SK-N-SH (cell line): ENCODE data around the gene NOC2L. TPM values are rescaled to one million over a fixed set of nuclear protein-coding genes. Genes with fewer than 3 reads are reported as not detected.
"Not testable (repeated sequence)": the region's sequence is repeated elsewhere in the genome, so short reads cannot be mapped to it uniquely, and the experiment has no call there.

Experiments used
- CTCF ChIA-PET: fragments of 300-600, 350-600 bp; formaldehyde crosslinking; extraction: SDS; loops from one replicate; lab custom pipeline; 2021; lab: Yijun Ruan, JAX
- POLR2A ChIA-PET: fragments of 350-600 bp; sonication (Branson Sonifier 250); formaldehyde crosslinking; extraction: SDS; loops from one replicate; lab custom pipeline; 2020; ENCODE audit warnings: antibody characterized with exemption, inconsistent platforms; lab: Yijun Ruan, JAX
- DNase-seq: peaks from one replicate; pipeline ENCODE4 v3.0.0; 2012
- H2AFZ ChIP-seq: fragments of 200-600 bp; sonication (generic); 2 replicates; pipeline ENCODE4 v1.8.1; 2016; ENCODE audit warnings: antibody characterized with exemption, mild to moderate bottlenecking, low read depth
- H3F3A ChIP-seq: fragments of 200-600 bp; sonication (generic); replicated peaks from 2 replicates; pipeline ENCODE3; 2016; ENCODE audit warnings: antibody characterized with exemption, mild to moderate bottlenecking; ENCODE audit not compliant: insufficient read depth
- H3K27ac ChIP-seq, 2 experiments: fragments of 200-500 bp in 1 of 2; fragments of 200-600 bp in 1 of 2; sonication (Bioruptor generic) in 1 of 2; sonication (generic), shearing (Covaris generic) in 1 of 2; 2 replicates each; pipeline versions ENCODE4 v1.5.1 to v1.6.1; 2014 to 2016; ENCODE audit warnings: low read depth in 2 of 2, inconsistent platforms in 1 of 2, low read length in 1 of 2, mild to moderate bottlenecking in 1 of 2, mixed read lengths in 1 of 2
- H3K27me3 ChIP-seq: fragments of 200-600 bp; sonication (generic), shearing (Covaris generic); 2 replicates; pipeline ENCODE4 v1.6.1; 2016; ENCODE audit warnings: mixed run types; ENCODE audit not compliant: insufficient read depth
- H3K36me3 ChIP-seq, 2 experiments: fragments of 200-500 bp in 1 of 2; fragments of 200-600 bp in 1 of 2; sonication (Bioruptor generic) in 1 of 2; sonication (generic) in 1 of 2; replicated peaks in 1 of 2; 2 replicates each; pipeline versions ENCODE3 to v1.5.1; 2014 to 2016; ENCODE audit warnings: low read length in 1 of 2, mild to moderate bottlenecking in 1 of 2; ENCODE audit not compliant: insufficient read depth in 2 of 2, control insufficient read depth in 1 of 2
- H3K4me1 ChIP-seq, 2 experiments: fragments of 200-500 bp in 1 of 2; fragments of 200-600 bp in 1 of 2; sonication (Bioruptor generic) in 1 of 2; sonication (generic), shearing (Covaris generic) in 1 of 2; 2 replicates each; pipeline versions ENCODE4 v1.5.1 to v1.6.1; 2014 to 2016; ENCODE audit warnings: low read depth in 1 of 2, low read length in 1 of 2, mixed run types in 1 of 2; ENCODE audit not compliant: insufficient read depth in 2 of 2, control insufficient read depth in 1 of 2
- H3K4me2 ChIP-seq: fragments of 200-600 bp; sonication (generic), shearing (Covaris generic); 2 replicates; pipeline ENCODE4 v1.6.1; 2017; ENCODE audit warnings: mixed run types
- H3K4me3 ChIP-seq, 2 experiments: fragments of 200-500 bp in 1 of 2; fragments of 200-600 bp in 1 of 2; sonication (Bioruptor generic) in 1 of 2; sonication (generic), shearing (Covaris generic) in 1 of 2; 2 replicates each; pipeline versions ENCODE4 v1.5.1 to v1.8.1; 2014 to 2016; ENCODE audit warnings: low read depth in 2 of 2, inconsistent platforms in 1 of 2, low read length in 1 of 2, mild to moderate bottlenecking in 1 of 2, mixed read lengths in 1 of 2, moderate library complexity in 1 of 2
- H3K79me2 ChIP-seq: fragments of 200-600 bp; sonication (generic); 2 replicates; pipeline ENCODE4 v1.8.1; 2017; ENCODE audit warnings: mild to moderate bottlenecking; ENCODE audit not compliant: insufficient read depth
- H3K9ac ChIP-seq: fragments of 200-600 bp; sonication (generic); 2 replicates; pipeline ENCODE4 v1.6.1; 2017; ENCODE audit warnings: mixed run types
- H3K9me2 ChIP-seq: fragments of 200-600 bp; sonication (generic); 2 replicates; pipeline ENCODE4 v1.6.1; 2017; ENCODE audit warnings: mixed run types
- H3K9me3 ChIP-seq: fragments of 200-600 bp; sonication (generic); 2 replicates; pipeline ENCODE4 v1.6.1; 2017; ENCODE audit warnings: mixed run types, mild to moderate bottlenecking, moderate library complexity
- H4K20me1 ChIP-seq: fragments of 200-600 bp; sonication (generic); 2 replicates; pipeline ENCODE4 v1.6.1; 2017; ENCODE audit warnings: mild to moderate bottlenecking, mixed run types; ENCODE audit not compliant: insufficient read depth
- ELF1 ChIP-seq: IDR thresholded peaks from 2 replicates; pipeline ENCODE4 v1.4.0; 2012
- EP300 ChIP-seq, 2 experiments: IDR thresholded peaks; 2 replicates each; pipeline versions ENCODE4 v1.4.0 to v1.6.1; 2012; ENCODE audit warnings: borderline replicate concordance in 1 of 2, low read depth in 1 of 2, low read length in 1 of 2
- FOSL2 ChIP-seq: IDR thresholded peaks from 2 replicates; pipeline ENCODE4 v1.4.0; 2012; ENCODE audit warnings: low read depth, mild to moderate bottlenecking, moderate library complexity, borderline replicate concordance
- FOXJ3 ChIP-seq: sonication (generic); formaldehyde crosslinking; IDR thresholded peaks from 2 replicates; pipeline ENCODE4 v1.5.1; 2020; ENCODE audit warnings: mild to moderate bottlenecking, missing genetic modification reagents
- GATA2 ChIP-seq: sonication (generic); formaldehyde crosslinking; IDR thresholded peaks from 2 replicates; pipeline ENCODE4 v1.5.0; 2020; ENCODE audit warnings: mild to moderate bottlenecking, missing genetic modification reagents
- SMC3 ChIP-seq: IDR thresholded peaks from 2 replicates; pipeline ENCODE4 v1.6.1; 2012; ENCODE audit warnings: low read depth, low read length, improper control_type of control experiment
- TCF12 ChIP-seq: IDR thresholded peaks from 2 replicates; pipeline ENCODE4 v1.4.0; 2012
- TEAD4 ChIP-seq: IDR thresholded peaks from 2 replicates; pipeline ENCODE4 v1.4.0; 2012; ENCODE audit warnings: mild to moderate bottlenecking, borderline replicate concordance; ENCODE audit not compliant: insufficient read depth
- YY1 ChIP-seq: IDR thresholded peaks from 2 replicates; pipeline ENCODE4 v1.4.0; 2012; ENCODE audit warnings: low read depth, mild to moderate bottlenecking
- WGBS: methylation state at CpG from one replicate; pipeline ENCODE4 v1.1.6; 2017; ENCODE audit warnings: low lambda C conversion rate; 5-methylcytosine and 5-hydroxymethylcytosine counted together
- polyA plus RNA-seq, 3 experiments: library from polyadenylated mRNA; depleted of rRNA; stranded (reverse); fragments of >200 nt; gene quantifications; 2 replicates each; pipeline ENCODE4 v1.2.3, GENCODE V29; 2012
- TF ChIP-seq, protein P1 (sequence below): fragments of 150-350 bp; IDR thresholded peaks from 2 replicates; pipeline ENCODE4 v1.6.1; 2017; ENCODE audit warnings: antibody characterized with exemption, low read length, low read depth, borderline replicate concordance
- TF ChIP-seq, protein P2 (sequence below): fragments of 200-600 bp; sonication (generic); IDR thresholded peaks from 2 replicates; pipeline ENCODE4 v1.6.1; 2017; ENCODE audit warnings: antibody characterized with exemption, mild to moderate bottlenecking, moderate library complexity
- TF ChIP-seq, protein P3 (sequence below): IDR thresholded peaks from 2 replicates; pipeline ENCODE4 v1.4.0; 2012; ENCODE audit warnings: low read depth, borderline replicate concordance
- TF ChIP-seq, protein P4 (sequence below): IDR thresholded peaks from 2 replicates; pipeline ENCODE4 v1.4.0; 2012; ENCODE audit warnings: low read depth
- TF ChIP-seq, protein P5 (sequence below): fragments of 150-350 bp; IDR thresholded peaks from 2 replicates; pipeline ENCODE4 v1.6.1; 2016; ENCODE audit warnings: mild to moderate bottlenecking, low read depth, low read length
- TF ChIP-seq, protein P6 (sequence below): IDR thresholded peaks from 2 replicates; pipeline ENCODE4; 2012

The NOC2L gene
- polyA plus RNA-seq, 1 of the 3 experiments (the other 2 are of a cell fraction) = 124 TPM

DNA sequence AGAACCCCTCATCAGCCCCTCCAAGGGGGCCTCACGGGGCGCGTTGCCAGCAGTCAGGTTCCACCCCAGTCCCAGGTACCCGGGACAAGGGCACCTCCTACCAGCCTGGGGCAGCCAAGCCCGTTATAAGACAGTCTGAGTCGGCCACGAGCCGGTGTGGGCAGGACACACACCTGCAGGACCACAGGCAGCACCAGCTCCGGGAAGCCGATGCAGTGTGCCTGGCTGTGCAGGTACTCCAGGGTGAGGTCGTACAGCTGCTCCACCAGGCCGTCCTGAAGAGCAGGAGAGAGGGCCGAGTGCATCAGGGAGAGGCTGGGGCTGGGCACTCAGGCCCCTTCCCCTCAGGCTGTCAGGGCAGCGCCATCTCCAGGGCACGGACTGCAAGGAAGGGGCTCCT is 11.1 kb downstream of the NOC2L start:
- H3K9ac ChIP-seq = no peak overlapping the region
- no peak overlapping the region for H3K4me3 ChIP-seq
- peaks cover 0 to 80% of the 10 kb centered on the region in 2 experiments for H3K36me3 ChIP-seq
- TF ChIP-seq, protein P1, sequence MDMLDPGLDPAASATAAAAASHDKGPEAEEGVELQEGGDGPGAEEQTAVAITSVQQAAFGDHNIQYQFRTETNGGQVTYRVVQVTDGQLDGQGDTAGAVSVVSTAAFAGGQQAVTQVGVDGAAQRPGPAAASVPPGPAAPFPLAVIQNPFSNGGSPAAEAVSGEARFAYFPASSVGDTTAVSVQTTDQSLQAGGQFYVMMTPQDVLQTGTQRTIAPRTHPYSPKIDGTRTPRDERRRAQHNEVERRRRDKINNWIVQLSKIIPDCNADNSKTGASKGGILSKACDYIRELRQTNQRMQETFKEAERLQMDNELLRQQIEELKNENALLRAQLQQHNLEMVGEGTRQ = no peak
- TF ChIP-seq, protein P2, sequence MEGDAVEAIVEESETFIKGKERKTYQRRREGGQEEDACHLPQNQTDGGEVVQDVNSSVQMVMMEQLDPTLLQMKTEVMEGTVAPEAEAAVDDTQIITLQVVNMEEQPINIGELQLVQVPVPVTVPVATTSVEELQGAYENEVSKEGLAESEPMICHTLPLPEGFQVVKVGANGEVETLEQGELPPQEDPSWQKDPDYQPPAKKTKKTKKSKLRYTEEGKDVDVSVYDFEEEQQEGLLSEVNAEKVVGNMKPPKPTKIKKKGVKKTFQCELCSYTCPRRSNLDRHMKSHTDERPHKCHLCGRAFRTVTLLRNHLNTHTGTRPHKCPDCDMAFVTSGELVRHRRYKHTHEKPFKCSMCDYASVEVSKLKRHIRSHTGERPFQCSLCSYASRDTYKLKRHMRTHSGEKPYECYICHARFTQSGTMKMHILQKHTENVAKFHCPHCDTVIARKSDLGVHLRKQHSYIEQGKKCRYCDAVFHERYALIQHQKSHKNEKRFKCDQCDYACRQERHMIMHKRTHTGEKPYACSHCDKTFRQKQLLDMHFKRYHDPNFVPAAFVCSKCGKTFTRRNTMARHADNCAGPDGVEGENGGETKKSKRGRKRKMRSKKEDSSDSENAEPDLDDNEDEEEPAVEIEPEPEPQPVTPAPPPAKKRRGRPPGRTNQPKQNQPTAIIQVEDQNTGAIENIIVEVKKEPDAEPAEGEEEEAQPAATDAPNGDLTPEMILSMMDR = no peak
- TF ChIP-seq FOXJ3 = no peak
- TF ChIP-seq EP300 (IDR thresholded peaks at IDR 0.05; ENCODE audit: borderline replicate concordance in 1 of 2, low read depth in 1 of 2, low read length in 1 of 2) = no peak
- no peak for TF ChIP-seq ELF1
- TF ChIP-seq, protein P3, sequence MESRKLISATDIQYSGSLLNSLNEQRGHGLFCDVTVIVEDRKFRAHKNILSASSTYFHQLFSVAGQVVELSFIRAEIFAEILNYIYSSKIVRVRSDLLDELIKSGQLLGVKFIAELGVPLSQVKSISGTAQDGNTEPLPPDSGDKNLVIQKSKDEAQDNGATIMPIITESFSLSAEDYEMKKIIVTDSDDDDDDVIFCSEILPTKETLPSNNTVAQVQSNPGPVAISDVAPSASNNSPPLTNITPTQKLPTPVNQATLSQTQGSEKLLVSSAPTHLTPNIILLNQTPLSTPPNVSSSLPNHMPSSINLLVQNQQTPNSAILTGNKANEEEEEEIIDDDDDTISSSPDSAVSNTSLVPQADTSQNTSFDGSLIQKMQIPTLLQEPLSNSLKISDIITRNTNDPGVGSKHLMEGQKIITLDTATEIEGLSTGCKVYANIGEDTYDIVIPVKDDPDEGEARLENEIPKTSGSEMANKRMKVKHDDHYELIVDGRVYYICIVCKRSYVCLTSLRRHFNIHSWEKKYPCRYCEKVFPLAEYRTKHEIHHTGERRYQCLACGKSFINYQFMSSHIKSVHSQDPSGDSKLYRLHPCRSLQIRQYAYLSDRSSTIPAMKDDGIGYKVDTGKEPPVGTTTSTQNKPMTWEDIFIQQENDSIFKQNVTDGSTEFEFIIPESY = no peak
- no peak for TF ChIP-seq GATA2 (CRISPR knock-in tag)
- no peak for TF ChIP-seq SMC3
- no peak for TF ChIP-seq YY1
- no peak for TF ChIP-seq TEAD4
- no peak for TF ChIP-seq TCF12
- TF ChIP-seq, protein P4, sequence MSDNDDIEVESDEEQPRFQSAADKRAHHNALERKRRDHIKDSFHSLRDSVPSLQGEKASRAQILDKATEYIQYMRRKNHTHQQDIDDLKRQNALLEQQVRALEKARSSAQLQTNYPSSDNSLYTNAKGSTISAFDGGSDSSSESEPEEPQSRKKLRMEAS = no peak
- TF ChIP-seq, protein P5, sequence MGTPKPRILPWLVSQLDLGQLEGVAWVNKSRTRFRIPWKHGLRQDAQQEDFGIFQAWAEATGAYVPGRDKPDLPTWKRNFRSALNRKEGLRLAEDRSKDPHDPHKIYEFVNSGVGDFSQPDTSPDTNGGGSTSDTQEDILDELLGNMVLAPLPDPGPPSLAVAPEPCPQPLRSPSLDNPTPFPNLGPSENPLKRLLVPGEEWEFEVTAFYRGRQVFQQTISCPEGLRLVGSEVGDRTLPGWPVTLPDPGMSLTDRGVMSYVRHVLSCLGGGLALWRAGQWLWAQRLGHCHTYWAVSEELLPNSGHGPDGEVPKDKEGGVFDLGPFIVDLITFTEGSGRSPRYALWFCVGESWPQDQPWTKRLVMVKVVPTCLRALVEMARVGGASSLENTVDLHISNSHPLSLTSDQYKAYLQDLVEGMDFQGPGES = no peak
- no peak for TF ChIP-seq FOSL2
- TF ChIP-seq, protein P6, sequence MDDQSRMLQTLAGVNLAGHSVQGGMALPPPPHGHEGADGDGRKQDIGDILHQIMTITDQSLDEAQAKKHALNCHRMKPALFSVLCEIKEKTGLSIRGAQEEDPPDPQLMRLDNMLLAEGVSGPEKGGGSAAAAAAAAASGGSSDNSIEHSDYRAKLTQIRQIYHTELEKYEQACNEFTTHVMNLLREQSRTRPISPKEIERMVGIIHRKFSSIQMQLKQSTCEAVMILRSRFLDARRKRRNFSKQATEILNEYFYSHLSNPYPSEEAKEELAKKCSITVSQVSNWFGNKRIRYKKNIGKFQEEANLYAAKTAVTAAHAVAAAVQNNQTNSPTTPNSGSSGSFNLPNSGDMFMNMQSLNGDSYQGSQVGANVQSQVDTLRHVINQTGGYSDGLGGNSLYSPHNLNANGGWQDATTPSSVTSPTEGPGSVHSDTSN = no peak
- WGBS = no CpG with 5 or more reads among the region's 15 CpGs
- DNase-seq = no peak
- no peak overlapping the region for H2AFZ ChIP-seq
- no peaks in the 10 kb centered on the region for H3K9me2 ChIP-seq
- peaks cover 0 to 27% of the 10 kb centered on the region in 2 experiments; a peak in 1 of 4 replicates for H3K4me1 ChIP-seq
- H3F3A ChIP-seq = peaks cover 15% of the 10 kb centered on the region
- no peaks in the 10 kb centered on the region for H3K27me3 ChIP-seq
- H3K79me2 ChIP-seq = no peaks in the 10 kb centered on the region
- H4K20me1 ChIP-seq = 0 out of 2 replicates have a peak, but pooled peaks cover 11% of the 10 kb centered on the region
- no peaks in the 10 kb centered on the region for H3K9me3 ChIP-seq
- ChIA-PET CTCF (interaction anchor here (1.0 kb wide), 1 partner anchor 9 kb away, joined by 3 read pairs; no protein-coding TSS in a partner anchor), POLR2A (no interaction called here)
- no peak overlapping the region for H3K4me2 ChIP-seq
- no peak overlapping the region for H3K27ac ChIP-seq

DNA sequence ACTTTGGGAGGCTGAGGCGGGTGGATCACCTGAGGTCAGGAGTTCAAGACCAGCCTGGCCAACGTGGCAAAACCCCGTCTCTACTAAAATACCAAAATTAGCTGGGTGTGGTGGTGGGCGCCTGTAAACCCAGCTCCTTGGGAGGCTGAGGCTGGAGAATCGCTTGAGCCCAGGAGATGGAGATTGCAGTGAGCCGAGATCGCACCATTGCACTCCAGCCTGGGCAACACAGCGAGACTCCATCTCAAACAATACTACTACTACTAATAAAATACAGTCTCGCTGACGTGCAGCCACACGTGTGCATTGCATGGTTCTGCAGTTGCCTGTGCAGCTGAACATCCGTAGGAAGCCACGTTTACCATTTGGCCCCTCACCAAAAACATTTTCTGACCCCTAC is 12.2 kb downstream of the NOC2L start:
- H3K9ac ChIP-seq, H3K9me3 ChIP-seq, H3K27me3 ChIP-seq, H3K4me3 ChIP-seq, H3K27ac ChIP-seq, H2AFZ ChIP-seq, H3K4me2 ChIP-seq, DNase-seq, H3K79me2 ChIP-seq, H3K9me2 ChIP-seq: not testable (repeated sequence)
- POLR2A ChIA-PET = interaction anchor here (1.0 kb wide), 1 partner anchor 12 kb away, joined by 3 read pairs; the partner anchor contains the start of gene NOC2L
- peaks cover 15% of the 10 kb centered on the region for H3F3A ChIP-seq
- peaks cover 0 to 69% of the 10 kb centered on the region in 2 experiments for H3K36me3 ChIP-seq
- 0 out of 2 replicates have a peak, but pooled peaks cover 11% of the 10 kb centered on the region for H4K20me1 ChIP-seq
- H3K4me1 ChIP-seq = peaks cover 0 to 38% of the 10 kb centered on the region in 2 experiments; a peak in 1 of 4 replicates
- 95% methylated on average over 9 of the region's 13 CpGs for WGBS
- CTCF ChIA-PET = interaction anchor here (2.0 kb wide), 1 partner anchor 42 kb away, joined by 9 read pairs; no protein-coding TSS in a partner anchor
